ENCODE measurements around the gene AGMAT. TPM values are rescaled to one million over a fixed set of nuclear protein-coding genes. Genes with fewer than 3 reads are reported as not detected.
A peak's percentile ranks its signal among the peaks of the same experiment; 100 is the strongest.

The AGMAT gene
- total and polyA plus RNA-seq, 9 of the 15 experiments (the other 6 are each of a cell fraction or from before 2014, with no cell fraction given): not detected

- no peak for TF ChIP-seq PRPF4 (IDR thresholded peaks at IDR 0.05; ENCODE audit: insufficient read depth, low read depth, low read length, poor library complexity, severe bottlenecking)
- TF ChIP-seq RBFOX2 (IDR thresholded peaks at IDR 0.05; ENCODE audit: low read depth, low read length): no peak
- no peak for TF ChIP-seq JUNB (CRISPR knock-in tag; conservative IDR thresholded peaks at IDR 0.05)
- TF ChIP-seq STAT5A (IDR thresholded peaks at IDR 0.05; ENCODE audit: borderline replicate concordance, low read length): peak; percentile 48
- peak; percentile 83 for TF ChIP-seq CBFA2T2 (conservative IDR thresholded peaks at IDR 0.05)
- peak; percentile 70 to 78; a peak in 2 of 4 replicates for TF ChIP-seq FOXK2 (conservative IDR thresholded peaks at IDR 0.05 in 1 of 2, IDR thresholded peaks at IDR 0.05 in 1 of 2; ENCODE audit: low read depth in 2 of 2)
- no peak for TF ChIP-seq EWSR1 (IDR thresholded peaks at IDR 0.05; ENCODE audit: borderline replicate concordance, low read depth, partially characterized antibody)
- no peak for TF ChIP-seq GABPA (tag; conservative IDR thresholded peaks at IDR 0.05; ENCODE audit: low read depth)
- no peak for TF ChIP-seq NELFE (IDR thresholded peaks at IDR 0.05; ENCODE audit: insufficient read depth, insufficient read length)
- TF ChIP-seq DPF2 (IDR thresholded peaks at IDR 0.05): peak; percentile 80
- peak; percentile 21 for TF ChIP-seq DACH1 (IDR thresholded peaks at IDR 0.05; ENCODE audit: partially characterized antibody)
- 0 out of 4 replicates have a peak, but pooled peaks of 1 of the 2 experiments have one; percentile 20 for TF ChIP-seq HDAC1 (IDR thresholded peaks at IDR 0.05)
- TF ChIP-seq ZNF184 (CRISPR knock-in tag; IDR thresholded peaks at IDR 0.05): no peak
- no peak for TF ChIP-seq COPS2 (conservative IDR thresholded peaks at IDR 0.05)
- TF ChIP-seq NCOA6 (IDR thresholded peaks at IDR 0.05): no peak
- TF ChIP-seq CEBPZ (IDR thresholded peaks at IDR 0.05; ENCODE audit: borderline replicate concordance, low read depth, low read length): no peak
- no peak for TF ChIP-seq ZNF253 (CRISPR knock-in tag; conservative IDR thresholded peaks at IDR 0.05)
- no peak for TF ChIP-seq DNMT1 (IDR thresholded peaks at IDR 0.05)
- no peak for TF ChIP-seq ZC3H8 (IDR thresholded peaks at IDR 0.05)
- no peak for TF ChIP-seq SNRNP70 (optimal IDR thresholded peaks at IDR 0.05; ENCODE audit: low read depth, low read length)
- TF ChIP-seq CCNT2 (IDR thresholded peaks at IDR 0.05; ENCODE audit: borderline replicate concordance, extremely low read depth, insufficient read length, low read depth, low read length): peak; percentile 79
- TF ChIP-seq KLF16 (IDR thresholded peaks at IDR 0.05): peak; percentile 81
- no peak for TF ChIP-seq ETV5 (CRISPR knock-in tag; IDR thresholded peaks at IDR 0.05; ENCODE audit: low read depth)
- no peak for TF ChIP-seq SMARCB1 (IDR thresholded peaks at IDR 0.05; ENCODE audit: insufficient read length, low read depth)
- no peak for TF ChIP-seq BCL6 (CRISPR knock-in tag; IDR thresholded peaks at IDR 0.05)
- TF ChIP-seq ZNF217 (CRISPR knock-in tag; IDR thresholded peaks at IDR 0.05): no peak
- no peak for TF ChIP-seq ZNF232 (CRISPR knock-in tag; IDR thresholded peaks at IDR 0.05)
- 0 out of 2 replicates have a peak, but pooled peaks have one; percentile 13 for TF ChIP-seq LCOR (CRISPR knock-in tag; IDR thresholded peaks at IDR 0.05)
- peak; percentile 61; the same call in 1 of the 2 replicates for TF ChIP-seq GATAD2B (IDR thresholded peaks at IDR 0.05; ENCODE audit: borderline replicate concordance)
- no peak for TF ChIP-seq ZNF717 (CRISPR knock-in tag; IDR thresholded peaks at IDR 0.05)
- no peak for TF ChIP-seq TAF7 (tag; IDR thresholded peaks at IDR 0.05)
- TF ChIP-seq KAT8 (IDR thresholded peaks at IDR 0.05; ENCODE audit: low read depth): no peak
These were observed 43.2 kb upstream of the AGMAT start (continued) for GRCh38 chr1:15628003-15628402.

Data from K562 (cell line).